Measurements from ENCODE around the gene CHRNA4.

DNA sequence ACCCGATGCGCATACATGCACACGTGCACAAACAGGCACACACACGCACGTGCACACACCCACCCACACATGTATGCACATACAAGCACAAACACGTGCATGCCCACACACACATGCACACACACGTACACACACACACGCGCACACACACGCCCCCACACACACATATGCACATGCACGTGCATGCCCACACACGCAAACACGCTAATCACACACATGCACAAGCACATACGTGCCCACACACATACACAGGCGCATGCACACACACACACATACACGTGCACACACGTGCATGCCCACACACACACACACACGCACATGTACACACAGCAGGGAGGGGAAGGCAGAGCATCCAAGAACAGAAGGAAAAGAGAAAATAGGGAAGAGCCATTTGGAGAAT is 26.8 kb upstream of the CHRNA4 start:
- TF ChIP-seq, protein P1, sequence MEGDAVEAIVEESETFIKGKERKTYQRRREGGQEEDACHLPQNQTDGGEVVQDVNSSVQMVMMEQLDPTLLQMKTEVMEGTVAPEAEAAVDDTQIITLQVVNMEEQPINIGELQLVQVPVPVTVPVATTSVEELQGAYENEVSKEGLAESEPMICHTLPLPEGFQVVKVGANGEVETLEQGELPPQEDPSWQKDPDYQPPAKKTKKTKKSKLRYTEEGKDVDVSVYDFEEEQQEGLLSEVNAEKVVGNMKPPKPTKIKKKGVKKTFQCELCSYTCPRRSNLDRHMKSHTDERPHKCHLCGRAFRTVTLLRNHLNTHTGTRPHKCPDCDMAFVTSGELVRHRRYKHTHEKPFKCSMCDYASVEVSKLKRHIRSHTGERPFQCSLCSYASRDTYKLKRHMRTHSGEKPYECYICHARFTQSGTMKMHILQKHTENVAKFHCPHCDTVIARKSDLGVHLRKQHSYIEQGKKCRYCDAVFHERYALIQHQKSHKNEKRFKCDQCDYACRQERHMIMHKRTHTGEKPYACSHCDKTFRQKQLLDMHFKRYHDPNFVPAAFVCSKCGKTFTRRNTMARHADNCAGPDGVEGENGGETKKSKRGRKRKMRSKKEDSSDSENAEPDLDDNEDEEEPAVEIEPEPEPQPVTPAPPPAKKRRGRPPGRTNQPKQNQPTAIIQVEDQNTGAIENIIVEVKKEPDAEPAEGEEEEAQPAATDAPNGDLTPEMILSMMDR (IDR thresholded peaks at IDR 0.05), result no peak
- TF ChIP-seq POLR2A (IDR thresholded peaks at IDR 0.05), result no peak
